WTC11 (cell line): ENCODE measurements around the gene MARK2. TPM values are rescaled to one million over a fixed set of nuclear protein-coding genes. Genes with fewer than 3 reads are reported as not detected.

Source experiments
- ATAC-seq: fragments of 200-7000 bp; cut with Tn5 transposase; 2 replicates; pipeline ENCODE4 v1.10.0; 2021; ENCODE audit warnings: mild to moderate bottlenecking, moderate library complexity
- CTCF ChIA-PET: fragments of 300-600 bp; sonication (Branson Sonifier 250); formaldehyde crosslinking; loops from one replicate; lab custom pipeline; 2021; ENCODE audit warnings: antibody characterized with exemption; lab: Charles Lee
- POLR2A ChIA-PET: fragments of 350-600 bp; sonication (Branson Sonifier 250); formaldehyde crosslinking; loops from one replicate; lab custom pipeline; 2021; ENCODE audit warnings: antibody characterized with exemption; lab: Charles Lee
- DNase-seq: peaks from one replicate; pipeline ENCODE4 v3.0.0; 2021; ENCODE audit warnings: low spot score
- H3K27ac Mint-ChIP-seq: 2 replicates; pipeline ENCODE4 v1.8.0; 2021; ENCODE audit warnings: mixed read lengths
- H3K27me3 Mint-ChIP-seq: 2 replicates; pipeline ENCODE4 v1.8.0; 2021; ENCODE audit warnings: low read depth, mild to moderate bottlenecking, moderate library complexity, mixed read lengths
- H3K36me3 Mint-ChIP-seq: 2 replicates; pipeline ENCODE4 v1.8.0; 2021; ENCODE audit warnings: mixed read lengths
- H3K4me1 Mint-ChIP-seq: 2 replicates; pipeline ENCODE4 v1.8.0; 2022; ENCODE audit warnings: mixed read lengths
- H3K4me3 Mint-ChIP-seq: 2 replicates; pipeline ENCODE4 v1.8.0; 2021; ENCODE audit warnings: mild to moderate bottlenecking, moderate library complexity, mixed read lengths
- H3K9me3 Mint-ChIP-seq: 2 replicates; pipeline ENCODE4 v1.8.0; 2021; ENCODE audit warnings: mixed read lengths
- CBFB ChIP-seq: sonication (generic); formaldehyde crosslinking; IDR thresholded peaks from 2 replicates; pipeline ENCODE4 v1.8.1; 2022; ENCODE audit warnings: mild to moderate bottlenecking, low read depth, missing genetic modification reagents
- FOXK1 ChIP-seq: sonication (generic); formaldehyde crosslinking; IDR thresholded peaks from 2 replicates; pipeline ENCODE4 v1.8.0; 2022; ENCODE audit warnings: mild to moderate bottlenecking, moderate library complexity, missing genetic modification reagents
- JAZF1 ChIP-seq: fragments of 250-450 bp; sonication (Bioruptor Pico); IDR thresholded peaks from 2 replicates; pipeline ENCODE4 v1.9.0; 2021; ENCODE audit warnings: moderate library complexity, mild to moderate bottlenecking, inconsistent platforms
- NR3C1 ChIP-seq: sonication (generic); formaldehyde crosslinking; conservative IDR thresholded peaks from 2 replicates; pipeline ENCODE4 v1.8.1; 2023; ENCODE audit warnings: low read depth, mild to moderate bottlenecking, missing genetic modification reagents
- RORB ChIP-seq: fragments of 250-450 bp; sonication (Bioruptor Pico); IDR thresholded peaks from 2 replicates; pipeline ENCODE4 v1.9.0; 2021; ENCODE audit warnings: mild to moderate bottlenecking
- SMAD3 ChIP-seq: sonication (generic); formaldehyde crosslinking; IDR thresholded peaks from 2 replicates; pipeline ENCODE4 v1.8.0; 2022; ENCODE audit warnings: missing genetic modification reagents, mild to moderate bottlenecking, borderline replicate concordance
- SMAD4 ChIP-seq: sonication (generic); formaldehyde crosslinking; IDR thresholded peaks from 2 replicates; pipeline ENCODE4 v1.8.0; 2022; ENCODE audit warnings: mild to moderate bottlenecking, missing genetic modification reagents
- ZNF396 ChIP-seq: fragments of 250-450 bp; sonication (Bioruptor Pico); IDR thresholded peaks from 2 replicates; pipeline ENCODE4 v1.8.0; 2021; ENCODE audit warnings: mild to moderate bottlenecking, moderate library complexity, borderline replicate concordance
- total RNA-seq: library from RNA; stranded (reverse); gene quantifications from 3 replicates; pipeline ENCODE4 v1.2.3, GENCODE V29; 2021
- TF ChIP-seq, protein P1 (sequence below): fragments of 250-450 bp; sonication (Bioruptor Pico); IDR thresholded peaks from 2 replicates; pipeline ENCODE4 v1.9.0; 2021; ENCODE audit warnings: mild to moderate bottlenecking, borderline replicate concordance
- TF ChIP-seq, protein P2 (sequence below): sonication (generic); formaldehyde crosslinking; IDR thresholded peaks from 2 replicates; pipeline ENCODE4 v1.8.0; 2023; ENCODE audit warnings: missing genetic modification reagents, mild to moderate bottlenecking, borderline replicate concordance
- TF ChIP-seq, protein P3 (sequence below): fragments of 250-450 bp; sonication (Bioruptor Pico); IDR thresholded peaks from 2 replicates; pipeline ENCODE4 v1.8.0; 2021; ENCODE audit warnings: mild to moderate bottlenecking
- TF ChIP-seq, protein P4 (sequence below): sonication (generic); formaldehyde crosslinking; IDR thresholded peaks from 2 replicates; pipeline ENCODE4 v1.8.0; 2022; ENCODE audit warnings: missing genetic modification reagents

The MARK2 gene
- total RNA-seq, 1 experiment from 2014 or later, result 57.4 TPM

- TF ChIP-seq, protein P1, sequence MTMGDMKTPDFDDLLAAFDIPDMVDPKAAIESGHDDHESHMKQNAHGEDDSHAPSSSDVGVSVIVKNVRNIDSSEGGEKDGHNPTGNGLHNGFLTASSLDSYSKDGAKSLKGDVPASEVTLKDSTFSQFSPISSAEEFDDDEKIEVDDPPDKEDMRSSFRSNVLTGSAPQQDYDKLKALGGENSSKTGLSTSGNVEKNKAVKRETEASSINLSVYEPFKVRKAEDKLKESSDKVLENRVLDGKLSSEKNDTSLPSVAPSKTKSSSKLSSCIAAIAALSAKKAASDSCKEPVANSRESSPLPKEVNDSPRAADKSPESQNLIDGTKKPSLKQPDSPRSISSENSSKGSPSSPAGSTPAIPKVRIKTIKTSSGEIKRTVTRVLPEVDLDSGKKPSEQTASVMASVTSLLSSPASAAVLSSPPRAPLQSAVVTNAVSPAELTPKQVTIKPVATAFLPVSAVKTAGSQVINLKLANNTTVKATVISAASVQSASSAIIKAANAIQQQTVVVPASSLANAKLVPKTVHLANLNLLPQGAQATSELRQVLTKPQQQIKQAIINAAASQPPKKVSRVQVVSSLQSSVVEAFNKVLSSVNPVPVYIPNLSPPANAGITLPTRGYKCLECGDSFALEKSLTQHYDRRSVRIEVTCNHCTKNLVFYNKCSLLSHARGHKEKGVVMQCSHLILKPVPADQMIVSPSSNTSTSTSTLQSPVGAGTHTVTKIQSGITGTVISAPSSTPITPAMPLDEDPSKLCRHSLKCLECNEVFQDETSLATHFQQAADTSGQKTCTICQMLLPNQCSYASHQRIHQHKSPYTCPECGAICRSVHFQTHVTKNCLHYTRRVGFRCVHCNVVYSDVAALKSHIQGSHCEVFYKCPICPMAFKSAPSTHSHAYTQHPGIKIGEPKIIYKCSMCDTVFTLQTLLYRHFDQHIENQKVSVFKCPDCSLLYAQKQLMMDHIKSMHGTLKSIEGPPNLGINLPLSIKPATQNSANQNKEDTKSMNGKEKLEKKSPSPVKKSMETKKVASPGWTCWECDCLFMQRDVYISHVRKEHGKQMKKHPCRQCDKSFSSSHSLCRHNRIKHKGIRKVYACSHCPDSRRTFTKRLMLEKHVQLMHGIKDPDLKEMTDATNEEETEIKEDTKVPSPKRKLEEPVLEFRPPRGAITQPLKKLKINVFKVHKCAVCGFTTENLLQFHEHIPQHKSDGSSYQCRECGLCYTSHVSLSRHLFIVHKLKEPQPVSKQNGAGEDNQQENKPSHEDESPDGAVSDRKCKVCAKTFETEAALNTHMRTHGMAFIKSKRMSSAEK (CRISPR knock-in tag), result no peak
- no peak for TF ChIP-seq RORB (CRISPR knock-in tag)
- TF ChIP-seq, all 79 proteins: peak for 21
These were observed 80.6 kb downstream of the MARK2 start (continued) for GRCh38 chr11:63919267-63920125.

DNA sequence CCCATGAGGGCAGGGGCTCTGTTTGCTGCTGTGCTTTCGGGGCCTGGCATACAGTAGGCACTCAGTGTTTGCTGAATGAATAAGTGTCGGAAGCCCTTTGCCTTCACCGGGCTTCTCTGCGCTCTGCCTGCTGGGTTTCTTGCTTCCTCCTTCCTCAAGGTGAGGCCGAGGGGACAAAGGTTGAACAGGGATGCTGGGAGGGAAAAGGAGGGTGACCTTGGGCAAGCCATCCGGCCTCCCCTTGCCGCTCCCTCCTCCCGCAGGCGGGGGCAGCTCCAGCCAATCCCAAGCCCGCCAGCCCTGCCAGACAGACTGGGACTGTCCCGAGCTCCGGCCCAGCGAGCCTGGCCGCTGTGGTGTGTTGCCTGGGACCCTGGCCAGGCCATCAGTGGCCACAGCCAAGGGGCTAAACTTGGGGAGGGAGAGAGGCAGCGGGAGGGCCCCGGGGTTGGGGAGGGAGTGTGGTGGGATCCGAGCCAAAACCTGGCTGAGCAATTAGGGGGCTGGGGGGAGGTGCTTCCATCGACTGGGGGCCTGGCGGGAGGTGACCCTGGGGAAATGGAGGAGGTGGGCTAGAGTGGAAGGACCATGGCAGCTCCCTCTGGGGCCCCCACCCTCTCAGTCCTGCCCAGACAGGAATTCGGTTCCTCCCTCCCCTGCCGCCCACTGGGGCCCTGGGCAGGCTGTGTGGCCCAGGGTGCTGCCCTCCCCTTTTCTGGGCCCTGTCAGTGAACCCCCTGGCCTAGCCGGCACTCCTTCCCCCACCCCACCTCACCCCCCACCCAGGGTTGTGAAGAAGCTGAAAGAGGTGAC is 81.4 kb downstream of the MARK2 start:
- ChIA-PET POLR2A (interaction anchor here (0.7 to 4.2 kb wide), 13 partner anchors 9 to 429 kb away, joined by 3 to 24 read pairs (median 4); partner anchors contain the start of genes COX8A, MARK2, PLAAT5 and PPP1R14B), CTCF (interaction anchor here (0.5 to 6.6 kb wide), 38 partner anchors 9 to 1193 kb away, joined by 3 to 103 read pairs (median 4); partner anchors contain the start of genes COX8A, FKBP2, FLRT1 and HNRNPUL2)
- Mint-ChIP-seq H3K36me3 (no peaks in the 10 kb centered on the region), H3K27me3 (peaks cover 23% of the 10 kb centered on the region), H3K9me3 (no peaks in the 10 kb centered on the region; the same call in none of the 2 replicates), H3K4me1 (peaks cover 15% of the 10 kb centered on the region), H3K27ac (peak overlapping the region; percentile 95), H3K4me3 (peak overlapping the region; percentile 77)
- ATAC-seq (peak; percentile 20), DNase-seq (peak; percentile 83)
- TF ChIP-seq NR3C1 (0 out of 2 replicates have a peak, but pooled peaks have one; percentile 29), JAZF1 (no peak), ZNF396 (CRISPR knock-in tag) (no peak), SMAD3 (0 out of 2 replicates have a peak, but pooled peaks have one; percentile 72), FOXK1 (CRISPR knock-in tag) (peak; percentile 46; the same call in 1 of the 2 replicates), SMAD4 (CRISPR knock-in tag) (no peak), CBFB (CRISPR knock-in tag) (no peak)
- TF ChIP-seq, protein P1 (CRISPR knock-in tag), result no peak
- TF ChIP-seq, protein P2, sequence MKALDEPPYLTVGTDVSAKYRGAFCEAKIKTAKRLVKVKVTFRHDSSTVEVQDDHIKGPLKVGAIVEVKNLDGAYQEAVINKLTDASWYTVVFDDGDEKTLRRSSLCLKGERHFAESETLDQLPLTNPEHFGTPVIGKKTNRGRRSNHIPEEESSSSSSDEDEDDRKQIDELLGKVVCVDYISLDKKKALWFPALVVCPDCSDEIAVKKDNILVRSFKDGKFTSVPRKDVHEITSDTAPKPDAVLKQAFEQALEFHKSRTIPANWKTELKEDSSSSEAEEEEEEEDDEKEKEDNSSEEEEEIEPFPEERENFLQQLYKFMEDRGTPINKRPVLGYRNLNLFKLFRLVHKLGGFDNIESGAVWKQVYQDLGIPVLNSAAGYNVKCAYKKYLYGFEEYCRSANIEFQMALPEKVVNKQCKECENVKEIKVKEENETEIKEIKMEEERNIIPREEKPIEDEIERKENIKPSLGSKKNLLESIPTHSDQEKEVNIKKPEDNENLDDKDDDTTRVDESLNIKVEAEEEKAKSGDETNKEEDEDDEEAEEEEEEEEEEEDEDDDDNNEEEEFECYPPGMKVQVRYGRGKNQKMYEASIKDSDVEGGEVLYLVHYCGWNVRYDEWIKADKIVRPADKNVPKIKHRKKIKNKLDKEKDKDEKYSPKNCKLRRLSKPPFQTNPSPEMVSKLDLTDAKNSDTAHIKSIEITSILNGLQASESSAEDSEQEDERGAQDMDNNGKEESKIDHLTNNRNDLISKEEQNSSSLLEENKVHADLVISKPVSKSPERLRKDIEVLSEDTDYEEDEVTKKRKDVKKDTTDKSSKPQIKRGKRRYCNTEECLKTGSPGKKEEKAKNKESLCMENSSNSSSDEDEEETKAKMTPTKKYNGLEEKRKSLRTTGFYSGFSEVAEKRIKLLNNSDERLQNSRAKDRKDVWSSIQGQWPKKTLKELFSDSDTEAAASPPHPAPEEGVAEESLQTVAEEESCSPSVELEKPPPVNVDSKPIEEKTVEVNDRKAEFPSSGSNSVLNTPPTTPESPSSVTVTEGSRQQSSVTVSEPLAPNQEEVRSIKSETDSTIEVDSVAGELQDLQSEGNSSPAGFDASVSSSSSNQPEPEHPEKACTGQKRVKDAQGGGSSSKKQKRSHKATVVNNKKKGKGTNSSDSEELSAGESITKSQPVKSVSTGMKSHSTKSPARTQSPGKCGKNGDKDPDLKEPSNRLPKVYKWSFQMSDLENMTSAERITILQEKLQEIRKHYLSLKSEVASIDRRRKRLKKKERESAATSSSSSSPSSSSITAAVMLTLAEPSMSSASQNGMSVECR (CRISPR knock-in tag), result no peak
- TF ChIP-seq, protein P3, sequence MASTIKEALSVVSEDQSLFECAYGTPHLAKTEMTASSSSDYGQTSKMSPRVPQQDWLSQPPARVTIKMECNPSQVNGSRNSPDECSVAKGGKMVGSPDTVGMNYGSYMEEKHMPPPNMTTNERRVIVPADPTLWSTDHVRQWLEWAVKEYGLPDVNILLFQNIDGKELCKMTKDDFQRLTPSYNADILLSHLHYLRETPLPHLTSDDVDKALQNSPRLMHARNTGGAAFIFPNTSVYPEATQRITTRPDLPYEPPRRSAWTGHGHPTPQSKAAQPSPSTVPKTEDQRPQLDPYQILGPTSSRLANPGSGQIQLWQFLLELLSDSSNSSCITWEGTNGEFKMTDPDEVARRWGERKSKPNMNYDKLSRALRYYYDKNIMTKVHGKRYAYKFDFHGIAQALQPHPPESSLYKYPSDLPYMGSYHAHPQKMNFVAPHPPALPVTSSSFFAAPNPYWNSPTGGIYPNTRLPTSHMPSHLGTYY (CRISPR knock-in tag), result no peak
- TF ChIP-seq, protein P4, sequence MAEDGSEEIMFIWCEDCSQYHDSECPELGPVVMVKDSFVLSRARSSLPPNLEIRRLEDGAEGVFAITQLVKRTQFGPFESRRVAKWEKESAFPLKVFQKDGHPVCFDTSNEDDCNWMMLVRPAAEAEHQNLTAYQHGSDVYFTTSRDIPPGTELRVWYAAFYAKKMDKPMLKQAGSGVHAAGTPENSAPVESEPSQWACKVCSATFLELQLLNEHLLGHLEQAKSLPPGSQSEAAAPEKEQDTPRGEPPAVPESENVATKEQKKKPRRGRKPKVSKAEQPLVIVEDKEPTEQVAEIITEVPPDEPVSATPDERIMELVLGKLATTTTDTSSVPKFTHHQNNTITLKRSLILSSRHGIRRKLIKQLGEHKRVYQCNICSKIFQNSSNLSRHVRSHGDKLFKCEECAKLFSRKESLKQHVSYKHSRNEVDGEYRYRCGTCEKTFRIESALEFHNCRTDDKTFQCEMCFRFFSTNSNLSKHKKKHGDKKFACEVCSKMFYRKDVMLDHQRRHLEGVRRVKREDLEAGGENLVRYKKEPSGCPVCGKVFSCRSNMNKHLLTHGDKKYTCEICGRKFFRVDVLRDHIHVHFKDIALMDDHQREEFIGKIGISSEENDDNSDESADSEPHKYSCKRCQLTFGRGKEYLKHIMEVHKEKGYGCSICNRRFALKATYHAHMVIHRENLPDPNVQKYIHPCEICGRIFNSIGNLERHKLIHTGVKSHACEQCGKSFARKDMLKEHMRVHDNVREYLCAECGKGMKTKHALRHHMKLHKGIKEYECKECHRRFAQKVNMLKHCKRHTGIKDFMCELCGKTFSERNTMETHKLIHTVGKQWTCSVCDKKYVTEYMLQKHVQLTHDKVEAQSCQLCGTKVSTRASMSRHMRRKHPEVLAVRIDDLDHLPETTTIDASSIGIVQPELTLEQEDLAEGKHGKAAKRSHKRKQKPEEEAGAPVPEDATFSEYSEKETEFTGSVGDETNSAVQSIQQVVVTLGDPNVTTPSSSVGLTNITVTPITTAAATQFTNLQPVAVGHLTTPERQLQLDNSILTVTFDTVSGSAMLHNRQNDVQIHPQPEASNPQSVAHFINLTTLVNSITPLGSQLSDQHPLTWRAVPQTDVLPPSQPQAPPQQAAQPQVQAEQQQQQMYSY, result peak; percentile 46
